ENCODE data around the gene GUCA1A. TPM values are rescaled to one million over a fixed set of nuclear protein-coding genes. Genes with fewer than 3 reads are reported as not detected.
A peak's percentile ranks its signal among the peaks of the same experiment; 100 is the strongest.

GUCA1A gene
- total and polyA plus RNA-seq, 8 donors, result 0.13 to 0.24 (median 0.16) TPM; not detected in 4

DNA sequence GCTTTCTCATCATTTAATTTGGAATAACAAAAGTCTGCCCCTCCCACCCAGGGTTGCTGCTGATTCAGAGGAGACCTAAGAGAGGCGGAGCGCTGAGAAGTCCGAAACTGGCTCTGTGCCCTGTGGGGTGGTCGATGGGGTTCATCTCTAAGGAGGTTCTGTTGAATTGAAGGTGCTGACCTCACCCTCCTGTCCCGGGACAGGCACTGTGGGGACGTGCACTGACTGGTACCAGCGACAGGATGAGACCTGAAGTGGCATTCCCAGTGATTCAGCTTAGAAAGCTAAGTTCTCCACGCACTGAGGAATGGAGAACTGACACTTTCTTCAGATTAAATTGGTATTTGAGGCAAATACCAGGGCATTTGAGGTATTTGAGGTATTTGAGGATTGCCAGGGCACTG lies 20.3 kb downstream of the GUCA1A start:
- no peaks in the 10 kb centered on the region for H3K9me3 ChIP-seq
- TF ChIP-seq, protein P1, sequence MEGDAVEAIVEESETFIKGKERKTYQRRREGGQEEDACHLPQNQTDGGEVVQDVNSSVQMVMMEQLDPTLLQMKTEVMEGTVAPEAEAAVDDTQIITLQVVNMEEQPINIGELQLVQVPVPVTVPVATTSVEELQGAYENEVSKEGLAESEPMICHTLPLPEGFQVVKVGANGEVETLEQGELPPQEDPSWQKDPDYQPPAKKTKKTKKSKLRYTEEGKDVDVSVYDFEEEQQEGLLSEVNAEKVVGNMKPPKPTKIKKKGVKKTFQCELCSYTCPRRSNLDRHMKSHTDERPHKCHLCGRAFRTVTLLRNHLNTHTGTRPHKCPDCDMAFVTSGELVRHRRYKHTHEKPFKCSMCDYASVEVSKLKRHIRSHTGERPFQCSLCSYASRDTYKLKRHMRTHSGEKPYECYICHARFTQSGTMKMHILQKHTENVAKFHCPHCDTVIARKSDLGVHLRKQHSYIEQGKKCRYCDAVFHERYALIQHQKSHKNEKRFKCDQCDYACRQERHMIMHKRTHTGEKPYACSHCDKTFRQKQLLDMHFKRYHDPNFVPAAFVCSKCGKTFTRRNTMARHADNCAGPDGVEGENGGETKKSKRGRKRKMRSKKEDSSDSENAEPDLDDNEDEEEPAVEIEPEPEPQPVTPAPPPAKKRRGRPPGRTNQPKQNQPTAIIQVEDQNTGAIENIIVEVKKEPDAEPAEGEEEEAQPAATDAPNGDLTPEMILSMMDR (IDR thresholded peaks at IDR 0.05), result no peak
- DNase-seq (peak in 1 of 4 donors; percentile 47), ATAC-seq (no peak)
- no peak overlapping the region for H3K4me3 ChIP-seq
- intact Hi-C loops (cut with DNase I), result no loop called here
- H3K4me1 ChIP-seq, result no peaks in the 10 kb centered on the region
- H3K27me3 ChIP-seq, result no peaks in the 10 kb centered on the region
- no peak overlapping the region for H3K27ac ChIP-seq
- no peaks in the 10 kb centered on the region for H3K36me3 ChIP-seq

DNA sequence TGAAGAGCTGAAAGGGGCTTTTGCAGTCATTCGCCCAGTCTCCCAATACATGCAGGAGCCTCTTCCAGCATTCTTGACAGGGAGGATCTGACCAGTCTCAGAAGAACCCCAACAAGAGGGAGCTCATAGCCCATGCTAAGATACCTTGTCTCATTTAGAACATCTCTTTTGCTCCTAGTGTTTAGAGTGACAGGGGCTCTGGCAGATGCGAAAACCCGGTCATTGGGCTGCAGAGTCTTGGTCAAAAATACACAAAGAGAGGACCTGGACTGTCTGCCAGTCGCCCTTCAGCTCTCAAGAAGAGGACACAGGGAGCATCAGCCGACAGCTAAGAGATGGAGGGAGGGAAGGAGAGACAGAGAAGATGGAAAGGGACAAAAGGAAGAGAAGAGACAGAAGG lies 20.9 kb downstream of the GUCA1A start:
- Histone ChIP-seq H3K9me3 (no peaks in the 10 kb centered on the region), H3K4me1 (no peaks in the 10 kb centered on the region), H3K27ac (no peak overlapping the region), H3K36me3 (no peaks in the 10 kb centered on the region), H3K27me3 (no peaks in the 10 kb centered on the region), H3K4me3 (no peak overlapping the region)
- intact Hi-C loops (cut with DNase I), result no loop called here
- TF ChIP-seq, protein P1 (IDR thresholded peaks at IDR 0.05), result no peak
- ATAC-seq (no peak), DNase-seq (no peak)

- TF ChIP-seq, protein P1 (IDR thresholded peaks at IDR 0.05), result no peak
- intact Hi-C loops (cut with DNase I), result no loop called here
- ATAC-seq (no peak), DNase-seq (no peak)
- Histone ChIP-seq H3K4me3 (no peak overlapping the region), H3K36me3 (no peaks in the 10 kb centered on the region), H3K9me3 (no peaks in the 10 kb centered on the region), H3K4me1 (no peaks in the 10 kb centered on the region), H3K27ac (no peak overlapping the region), H3K27me3 (no peaks in the 10 kb centered on the region)
Measured at GRCh38 chr6:42195415-42195814, 22.3 kb downstream of the GUCA1A start.

DNA sequence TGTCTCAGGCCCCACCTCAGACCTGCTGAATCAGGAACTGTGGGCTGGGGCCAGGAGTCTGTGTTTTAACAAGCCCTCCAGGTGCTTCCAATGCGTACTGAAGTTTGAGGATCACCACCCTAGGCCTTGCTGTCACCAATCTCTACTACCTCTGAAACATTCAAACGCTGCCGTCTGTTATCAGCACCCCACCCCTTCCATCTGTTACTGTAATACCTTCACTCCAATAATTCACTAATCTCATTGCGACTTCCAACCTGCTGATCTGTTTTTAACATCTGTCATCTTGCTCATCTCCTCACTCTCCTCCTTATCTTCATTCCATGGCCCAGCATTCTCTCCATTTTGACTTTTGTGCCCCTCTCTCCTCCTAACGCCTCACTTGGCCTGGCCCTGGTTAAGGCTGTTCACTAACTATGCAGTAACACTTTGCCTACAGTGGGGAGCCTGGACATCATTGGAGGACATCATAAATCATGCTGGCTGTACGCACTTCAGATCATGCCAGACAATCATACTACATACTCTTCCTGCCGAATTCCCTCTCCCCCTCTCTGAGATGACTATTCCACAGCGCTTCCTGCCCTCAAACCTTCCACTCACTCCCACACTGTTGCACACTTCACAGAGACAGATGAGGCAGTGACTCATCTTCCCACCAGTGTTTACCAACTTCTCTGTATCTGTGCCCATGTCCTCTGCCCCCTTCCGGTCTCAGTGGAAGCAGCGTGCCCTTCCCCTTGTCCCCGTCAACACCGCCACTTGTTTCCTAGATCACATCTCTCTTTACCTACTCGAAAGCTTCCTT lies 24.6 kb downstream of the GUCA1A start:
- peak; percentile 52 for ATAC-seq
- TF ChIP-seq, protein P1 (IDR thresholded peaks at IDR 0.05), result no peak

DNA sequence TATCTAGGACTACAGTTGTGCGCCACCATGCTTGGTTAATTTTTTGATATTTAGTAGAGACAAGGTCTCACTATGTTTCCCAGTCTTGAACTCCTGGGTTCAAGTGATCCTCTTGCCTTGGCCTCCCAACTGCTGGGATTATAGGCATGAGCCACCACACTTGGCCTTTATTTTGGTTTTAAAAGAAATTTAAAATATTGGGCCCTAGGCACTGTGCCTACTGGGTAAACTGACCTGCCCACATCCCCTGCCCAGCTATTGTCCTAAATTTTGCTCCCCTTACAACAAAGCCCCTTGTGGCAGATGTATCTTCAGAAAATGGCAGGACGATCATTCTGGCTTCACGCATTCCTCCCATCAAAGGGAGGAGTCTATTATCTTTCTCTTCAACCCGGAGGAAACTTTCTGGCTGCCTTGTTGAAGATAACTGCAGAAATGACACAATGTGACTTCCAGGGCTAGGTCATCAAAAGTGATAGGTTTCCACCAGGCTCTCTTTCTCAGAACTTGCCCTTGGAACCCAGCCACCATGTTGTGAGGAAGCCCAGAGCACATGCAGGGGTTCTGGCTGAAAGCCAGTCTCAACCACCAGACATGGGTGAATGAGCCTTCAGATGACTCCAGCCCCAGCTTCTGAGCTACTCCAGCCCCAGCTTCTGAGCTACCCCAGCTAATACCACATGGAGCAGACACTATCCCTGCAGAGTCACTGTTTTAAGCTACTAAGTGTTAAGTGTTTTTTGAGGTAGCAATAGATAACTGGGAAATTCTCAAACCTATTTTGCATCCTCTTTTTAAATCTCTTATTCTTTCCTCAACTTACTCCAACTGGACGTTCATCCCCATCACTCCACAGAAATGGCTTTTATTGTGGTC lies 26.2 kb downstream of the GUCA1A start:
- no peaks in the 10 kb centered on the region for H3K9me3 ChIP-seq
- H3K27ac ChIP-seq, result peak overlapping the region in 1 of 2 donors; percentile 10
- H3K27me3 ChIP-seq, result no peaks in the 10 kb centered on the region
- H3K36me3 ChIP-seq, result peaks cover 0 to 10% of the 10 kb centered on the region in 2 donors
- H3K4me1 ChIP-seq, result no peaks in the 10 kb centered on the region
- TF ChIP-seq, protein P1 (IDR thresholded peaks at IDR 0.05), result no peak
- ATAC-seq (no peak), DNase-seq (no peak)
- H3K4me3 ChIP-seq, result no peak overlapping the region
- intact Hi-C loops (cut with DNase I), result no loop called here

More for the DNA sequence above, 24.6 kb downstream of the GUCA1A start:
- intact Hi-C loops (cut with DNase I), result no loop called here
- no peaks in the 10 kb centered on the region for H3K9me3 ChIP-seq
- DNase-seq, result no peak
- no peaks in the 10 kb centered on the region for H3K4me1 ChIP-seq
- H3K36me3 ChIP-seq, result no peaks in the 10 kb centered on the region
- H3K27ac ChIP-seq, result no peak overlapping the region
- no peak overlapping the region for H3K4me3 ChIP-seq
- no peaks in the 10 kb centered on the region for H3K27me3 ChIP-seq

Measured in left lung (tissue), 10 donors.